Caco-2 (cell line): ENCODE measurements around the gene WDR49. TPM values are rescaled to one million over a fixed set of nuclear protein-coding genes. Genes with fewer than 3 reads are reported as not detected.

Experiments
- BruUV-seq: library from RNA; stranded (reverse); fragments of 400-500 nt; replicated peaks from 2 replicates; lab custom pipeline; 2021; lab: Mats Ljungman, UMichigan
- CTCF ChIA-PET: fragments of 300-600 bp; sonication (Branson Sonifier 250); formaldehyde crosslinking; loops from one replicate; lab custom pipeline; 2022; ENCODE audit warnings: antibody characterized with exemption; lab: Charles Lee
- POLR2A ChIA-PET: fragments of 300-600 bp; sonication (Branson Sonifier 250); formaldehyde crosslinking; loops from one replicate; lab custom pipeline; 2022; ENCODE audit warnings: antibody characterized with exemption; lab: Charles Lee
- DNase-seq, 2 experiments: peaks; one replicate each; pipeline versions ENCODE4 v3.0.0 to v3.0.0-alpha.2; 2020 to 2022
- H3K27me3 ChIP-seq: replicated peaks from 2 replicates; pipeline ENCODE4 v1.6.0; 2011; ENCODE audit warnings: low read length; ENCODE audit not compliant: control insufficient read depth, insufficient read depth
- H3K36me3 ChIP-seq: 2 replicates; pipeline ENCODE4 v1.5.1; 2011; ENCODE audit warnings: low read length; ENCODE audit not compliant: control insufficient read depth, insufficient read depth
- H3K4me1 ChIP-seq: fragments of 250-450 bp; sonication (Bioruptor Pico); 2 replicates; pipeline ENCODE4 v1.5.1; 2020; ENCODE audit warnings: mild to moderate bottlenecking
- H3K4me3 ChIP-seq: 2 replicates; pipeline ENCODE4 v1.5.1; 2011; ENCODE audit warnings: low read depth, mild to moderate bottlenecking, control low read depth, low read length
- H3K9me3 ChIP-seq: fragments of 250-450 bp; sonication (Bioruptor Pico); 2 replicates; pipeline ENCODE4 v1.5.1; 2020; ENCODE audit warnings: mild to moderate bottlenecking, moderate library complexity
- H3K27ac Mint-ChIP-seq: one replicate; pipeline ENCODE4 v1.8.0; 2022; ENCODE audit warnings: mixed read lengths; ENCODE audit not compliant: unreplicated experiment
- H3K27me3 Mint-ChIP-seq: one replicate; pipeline ENCODE4 v1.8.0; 2022; ENCODE audit warnings: mixed read lengths; ENCODE audit not compliant: insufficient read depth, unreplicated experiment
- H3K36me3 Mint-ChIP-seq: one replicate; pipeline ENCODE4 v1.8.0; 2022; ENCODE audit warnings: mild to moderate bottlenecking, mixed read lengths; ENCODE audit not compliant: insufficient read depth, unreplicated experiment
- H3K4me1 Mint-ChIP-seq: one replicate; pipeline ENCODE4 v1.8.0; 2022; ENCODE audit warnings: low read depth, mixed read lengths; ENCODE audit not compliant: unreplicated experiment
- H3K4me3 Mint-ChIP-seq: one replicate; pipeline ENCODE4 v1.8.0; 2022; ENCODE audit warnings: mild to moderate bottlenecking, moderate library complexity, mixed read lengths; ENCODE audit not compliant: unreplicated experiment
- H3K9me3 Mint-ChIP-seq: one replicate; pipeline ENCODE4 v1.8.0; 2022; ENCODE audit warnings: mixed read lengths; ENCODE audit not compliant: unreplicated experiment
- CTCF ChIP-seq, 2 experiments: fragments of 200-600 bp in 1 of 2; IDR thresholded peaks; 1 replicate in 1 of 2; 2 replicates in 1 of 2; pipeline versions ENCODE4 v1.5.1 to v1.8.0; 2011 to 2022; ENCODE audit warnings: antibody characterized with exemption in 1 of 2, control low read depth in 1 of 2, inconsistent platforms in 1 of 2, low read depth in 1 of 2, low read length in 1 of 2, mild to moderate bottlenecking in 1 of 2, moderate library complexity in 1 of 2; ENCODE audit not compliant: insufficient read depth in 1 of 2, severe bottlenecking in 1 of 2, unreplicated experiment in 1 of 2
- intact Hi-C: fragments of 100-400 bp; cut with micrococcal nuclease; formaldehyde crosslinking; loops from one replicate; pipeline ENCODE4 v1.10.0; 2022; ENCODE audit not compliant: unreplicated experiment
- total RNA-seq: library from RNA; stranded (reverse); gene quantifications from 2 replicates; pipeline ENCODE4 v1.2.3, GENCODE V29; 2022

Gene WDR49
- total RNA-seq, 1 experiment from 2014 or later = 0.32 TPM

- Mint-ChIP-seq H3K36me3 (no peaks in the 10 kb centered on the region), H3K27ac (no peak overlapping the region), H3K4me3 (no peak overlapping the region), H3K4me1 (no peaks in the 10 kb centered on the region), H3K9me3 (no peaks in the 10 kb centered on the region), H3K27me3 (no peaks in the 10 kb centered on the region)
- H3K9me3 ChIP-seq = no peaks in the 10 kb centered on the region
- no TSS peak for BruUV-seq
- H3K4me1 ChIP-seq = no peaks in the 10 kb centered on the region
- no peaks in the 10 kb centered on the region for H3K27me3 ChIP-seq
- POLR2A ChIA-PET = no interaction called here
- no peaks in the 10 kb centered on the region for H3K36me3 ChIP-seq
- intact Hi-C loops = no loop called here
- no peak for DNase-seq
- no peak overlapping the region for H3K4me3 ChIP-seq
- CTCF ChIA-PET = no interaction called here
- TF ChIP-seq CTCF (IDR thresholded peaks at IDR 0.05; ENCODE audit: insufficient read depth in 1 of 2, low read depth in 1 of 2, low read length in 1 of 2, severe bottlenecking in 1 of 2, unreplicated experiment in 1 of 2) = no peak
These were observed 98.8 kb downstream of the WDR49 start for GRCh38 chr3:167554898-167555297.

GRCh38 chr3:167538081-167538480 lies 115.7 kb downstream of the WDR49 start:
- peaks cover 8% of the 10 kb centered on the region for H3K27me3 Mint-ChIP-seq
- no peak overlapping the region for H3K4me3 Mint-ChIP-seq
- no peak overlapping the region for H3K27ac Mint-ChIP-seq
- Histone ChIP-seq H3K27me3 (no peaks in the 10 kb centered on the region), H3K9me3 (no peaks in the 10 kb centered on the region), H3K4me3 (no peak overlapping the region), H3K4me1 (no peaks in the 10 kb centered on the region), H3K36me3 (no peaks in the 10 kb centered on the region)
- no peak for TF ChIP-seq CTCF (IDR thresholded peaks at IDR 0.05; ENCODE audit: insufficient read depth in 1 of 2, low read depth in 1 of 2, low read length in 1 of 2, severe bottlenecking in 1 of 2, unreplicated experiment in 1 of 2)
- no peaks in the 10 kb centered on the region for H3K36me3 Mint-ChIP-seq
- no peak for DNase-seq
- CTCF ChIA-PET = no interaction called here
- no peaks in the 10 kb centered on the region for H3K9me3 Mint-ChIP-seq
- BruUV-seq = no TSS peak
- POLR2A ChIA-PET = no interaction called here
- no peaks in the 10 kb centered on the region for H3K4me1 Mint-ChIP-seq
- intact Hi-C loops = no loop called here

- no peak overlapping the region for H3K4me3 Mint-ChIP-seq
- BruUV-seq = no TSS peak
These were observed 132.8 kb downstream of the WDR49 start for GRCh38 chr3:167521006-167521355.

More at GRCh38 chr3:167521006-167521355, 132.8 kb downstream of the WDR49 start:
- Histone ChIP-seq H3K27me3 (no peaks in the 10 kb centered on the region), H3K4me1 (no peaks in the 10 kb centered on the region), H3K9me3 (no peaks in the 10 kb centered on the region), H3K36me3 (no peaks in the 10 kb centered on the region), H3K4me3 (no peak overlapping the region)
- intact Hi-C loops = no loop called here
- peak in 1 of 2 experiments; percentile 6 for DNase-seq
- TF ChIP-seq CTCF (IDR thresholded peaks at IDR 0.05; ENCODE audit: insufficient read depth in 1 of 2, low read depth in 1 of 2, low read length in 1 of 2, severe bottlenecking in 1 of 2, unreplicated experiment in 1 of 2) = no peak
- H3K4me1 Mint-ChIP-seq = no peaks in the 10 kb centered on the region
- no peaks in the 10 kb centered on the region for H3K9me3 Mint-ChIP-seq
- ChIA-PET POLR2A (no interaction called here), CTCF (no interaction called here)
- H3K27ac Mint-ChIP-seq = no peak overlapping the region
- no peaks in the 10 kb centered on the region for H3K27me3 Mint-ChIP-seq
- no peaks in the 10 kb centered on the region for H3K36me3 Mint-ChIP-seq
